H1 (cell line): ENCODE measurements around the gene CROCC2. TPM values are rescaled to one million over a fixed set of nuclear protein-coding genes. Genes with fewer than 3 reads are reported as not detected.

Experiments
- CREB1 ChIP-seq: IDR thresholded peaks from 2 replicates; pipeline ENCODE4 v1.6.1; 2012; ENCODE audit warnings: inconsistent platforms
- CTBP2 ChIP-seq: IDR thresholded peaks from 2 replicates; pipeline ENCODE4 v1.7.0; 2011; ENCODE audit warnings: borderline replicate concordance, mild to moderate bottlenecking, moderate library complexity, mixed read lengths, low read length; ENCODE audit not compliant: insufficient read depth, insufficient read length
- FOSL1 ChIP-seq: IDR thresholded peaks from 2 replicates; pipeline ENCODE4 v1.6.1; 2011; ENCODE audit warnings: mild to moderate bottlenecking, low read depth, low read length, moderate library complexity; ENCODE audit not compliant: insufficient read depth
- NRF1 ChIP-seq: IDR thresholded peaks from 2 replicates; pipeline ENCODE4 v1.6.1; 2011; ENCODE audit warnings: mild to moderate bottlenecking, low read depth, low read length, improper control_type of control experiment
- TAF1 ChIP-seq: IDR thresholded peaks from 2 replicates; pipeline ENCODE4 v1.6.1; 2011; ENCODE audit warnings: mild to moderate bottlenecking, low read depth, low read length
- polyA plus RNA-seq, 7 experiments: library from polyadenylated mRNA; depleted of rRNA in 3 of 7; stranded (reverse) in 5 of 7; unstranded in 2 of 7; fragments of >200 nt in 5 of 7; fragments of 200-250 nt in 2 of 7; gene quantifications; 1 replicate in 5 of 7; 2 replicates in 1 of 7; 4 replicates in 1 of 7; pipeline versions ENCODE4 v1.2.1 to v1.2.3, GENCODE V29; 2011 to 2013; ENCODE audit warnings: missing spikeins in 2 of 7, mixed read lengths in 2 of 7
- total RNA-seq: library from RNA; stranded (reverse); fragmentation: NEBNext Ultra II Directional; extraction: Animal tissue kit (Norgen Biotek cat#: 25700); gene quantifications from 2 replicates; pipeline ENCODE4 v1.2.1, GENCODE V29; 2021
- TF ChIP-seq, protein P1 (sequence below), 3 experiments: IDR thresholded peaks; 1 replicate in 2 of 3; 2 replicates in 1 of 3; pipeline versions ENCODE4 v1.5.1 to v1.6.1; 2011; ENCODE audit warnings: low read length in 3 of 3, mild to moderate bottlenecking in 3 of 3, inconsistent platforms in 2 of 3, low read depth in 1 of 3, moderate library complexity in 1 of 3; ENCODE audit not compliant: insufficient read depth in 1 of 3; ENCODE audit errors: control extremely low read depth in 1 of 3
- TF ChIP-seq, protein P2 (sequence below): IDR thresholded peaks from 2 replicates; pipeline ENCODE4 v1.6.1; 2012; ENCODE audit warnings: inconsistent platforms

Gene CROCC2
- total and polyA plus RNA-seq, 2 of the 8 experiments (the other 6 are each of a cell fraction or from before 2014, with no cell fraction given), result not detected

DNA sequence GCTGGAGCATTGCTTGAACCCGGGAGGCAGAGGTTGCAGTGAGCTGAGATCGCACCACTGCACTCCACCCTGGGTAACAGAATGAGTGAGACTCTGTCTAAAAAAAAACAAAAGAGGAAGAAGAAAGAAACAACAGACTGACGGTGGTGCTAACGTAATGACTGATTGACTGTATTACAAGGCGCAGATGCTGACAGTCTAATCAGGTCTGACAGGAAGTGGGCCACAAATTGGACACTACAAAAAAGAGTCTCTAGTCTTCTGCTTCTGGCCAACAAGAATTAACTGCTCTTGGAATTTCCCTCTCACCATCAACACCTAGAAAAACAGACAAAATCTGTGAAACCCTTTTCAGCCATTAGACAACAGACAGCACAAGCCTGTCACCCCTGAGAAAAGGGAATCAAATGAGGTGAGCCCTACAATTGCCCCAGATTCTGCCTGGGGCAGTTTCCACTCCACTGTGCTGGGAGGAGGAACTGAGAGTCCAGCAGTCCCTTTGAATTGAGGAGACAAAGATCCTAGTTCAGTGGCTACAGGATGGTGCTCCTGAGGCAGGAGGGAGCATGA, 135.5 kb downstream of the CROCC2 start (continued):
- TF ChIP-seq, protein P1, sequence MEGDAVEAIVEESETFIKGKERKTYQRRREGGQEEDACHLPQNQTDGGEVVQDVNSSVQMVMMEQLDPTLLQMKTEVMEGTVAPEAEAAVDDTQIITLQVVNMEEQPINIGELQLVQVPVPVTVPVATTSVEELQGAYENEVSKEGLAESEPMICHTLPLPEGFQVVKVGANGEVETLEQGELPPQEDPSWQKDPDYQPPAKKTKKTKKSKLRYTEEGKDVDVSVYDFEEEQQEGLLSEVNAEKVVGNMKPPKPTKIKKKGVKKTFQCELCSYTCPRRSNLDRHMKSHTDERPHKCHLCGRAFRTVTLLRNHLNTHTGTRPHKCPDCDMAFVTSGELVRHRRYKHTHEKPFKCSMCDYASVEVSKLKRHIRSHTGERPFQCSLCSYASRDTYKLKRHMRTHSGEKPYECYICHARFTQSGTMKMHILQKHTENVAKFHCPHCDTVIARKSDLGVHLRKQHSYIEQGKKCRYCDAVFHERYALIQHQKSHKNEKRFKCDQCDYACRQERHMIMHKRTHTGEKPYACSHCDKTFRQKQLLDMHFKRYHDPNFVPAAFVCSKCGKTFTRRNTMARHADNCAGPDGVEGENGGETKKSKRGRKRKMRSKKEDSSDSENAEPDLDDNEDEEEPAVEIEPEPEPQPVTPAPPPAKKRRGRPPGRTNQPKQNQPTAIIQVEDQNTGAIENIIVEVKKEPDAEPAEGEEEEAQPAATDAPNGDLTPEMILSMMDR (IDR thresholded peaks at IDR 0.05; ENCODE audit: control extremely low read depth in 1 of 3, insufficient read depth in 1 of 3, low read depth in 1 of 3, low read length in 3 of 3), result no peak
- TF ChIP-seq CREB1, result no peak
- TF ChIP-seq, protein P2, sequence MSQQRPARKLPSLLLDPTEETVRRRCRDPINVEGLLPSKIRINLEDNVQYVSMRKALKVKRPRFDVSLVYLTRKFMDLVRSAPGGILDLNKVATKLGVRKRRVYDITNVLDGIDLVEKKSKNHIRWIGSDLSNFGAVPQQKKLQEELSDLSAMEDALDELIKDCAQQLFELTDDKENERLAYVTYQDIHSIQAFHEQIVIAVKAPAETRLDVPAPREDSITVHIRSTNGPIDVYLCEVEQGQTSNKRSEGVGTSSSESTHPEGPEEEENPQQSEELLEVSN, result no peak
- no peak for TF ChIP-seq FOSL1
- no peak for TF ChIP-seq NRF1
- TF ChIP-seq CTBP2, result no peak
- no peak for TF ChIP-seq TAF1

Other genes starting within 250 kb of the CROCC2 start
- not detected in 2 replicates for gene AQP12B, start 223.5 kb upstream of the CROCC2 start, total RNA-seq
- not detected in 2 replicates for gene AQP12B, start 223.5 kb upstream of the CROCC2 start, polyA plus RNA-seq (2011; rRNA removed)
- gene AQP12A, start 214.5 kb upstream of the CROCC2 start, total RNA-seq, result not detected in 2 replicates
- gene AQP12A, start 214.5 kb upstream of the CROCC2 start, polyA plus RNA-seq (2011; rRNA removed), result not detected in 2 replicates
- 267 and 281 TPM in 2 replicates for gene KIF1A, start 86.1 kb upstream of the CROCC2 start, total RNA-seq
- 61.3 and 83.2 TPM in 2 replicates for gene KIF1A, start 86.1 kb upstream of the CROCC2 start, polyA plus RNA-seq (2011; rRNA removed)
- gene AGXT, start 37.5 kb upstream of the CROCC2 start, total RNA-seq, result not detected in 2 replicates
- 0.03 TPM in 1 of 2 replicates, not detected in the other for gene AGXT, start 37.5 kb upstream of the CROCC2 start, polyA plus RNA-seq (2011; rRNA removed)
- gene MAB21L4, start 10.2 kb upstream of the CROCC2 start, total RNA-seq, result not detected in 2 replicates
- gene MAB21L4, start 10.2 kb upstream of the CROCC2 start, polyA plus RNA-seq (2011; rRNA removed), result 0.08 and 0.11 TPM in 2 replicates
- gene SNED1, start 92.3 kb downstream of the CROCC2 start, total RNA-seq, result 1.9 and 2.4 TPM in 2 replicates
- 1.9 and 2.6 TPM in 2 replicates for gene SNED1, start 92.3 kb downstream of the CROCC2 start, polyA plus RNA-seq (2011; rRNA removed)
- gene MTERF4, start 196.0 kb downstream of the CROCC2 start, total RNA-seq, result 25.8 and 25.9 TPM in 2 replicates
- 25.8 and 28.5 TPM in 2 replicates for gene MTERF4, start 196.0 kb downstream of the CROCC2 start, polyA plus RNA-seq (2011; rRNA removed)
- 57.3 and 66.1 TPM in 2 replicates for gene PASK, start 243.1 kb downstream of the CROCC2 start, total RNA-seq
- 20.5 and 26.5 TPM in 2 replicates for gene PASK, start 243.1 kb downstream of the CROCC2 start, polyA plus RNA-seq (2011; rRNA removed)
- gene PPP1R7, start 244.1 kb downstream of the CROCC2 start, total RNA-seq, result 51.9 and 64.0 TPM in 2 replicates
- 18.6 and 22.2 TPM in 2 replicates for gene PPP1R7, start 244.1 kb downstream of the CROCC2 start, polyA plus RNA-seq (2011; rRNA removed)